Endothelial cell of hepatic sinusoid (primary cell): Measurements from ENCODE around the gene RBP4.
"Not testable (repeated sequence)": the region's sequence is repeated elsewhere in the genome, so short reads cannot be mapped to it uniquely, and the experiment has no call there.

Experiments used
- in situ Hi-C: cut with HindIII; loops from 2 replicates; pipeline ENCODE4 v1.10.0; 2017; ENCODE audit warnings: low sequenced_read_pairs

RBP4 gene

DNA sequence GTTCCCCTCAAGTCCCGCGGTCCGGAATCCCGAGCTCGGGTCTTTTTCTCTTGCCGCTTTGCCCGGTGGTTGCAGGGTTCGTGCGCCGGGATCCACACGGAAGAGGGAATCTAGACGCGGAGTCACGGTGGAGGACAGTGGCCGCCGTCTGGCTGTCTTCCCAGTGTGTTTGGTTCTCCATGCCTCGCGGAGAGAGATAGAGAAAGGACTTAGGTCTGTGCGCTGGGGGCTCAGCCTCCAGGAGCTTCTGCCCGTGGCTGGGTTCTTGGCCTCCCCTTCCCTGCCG is 33.0 kb downstream of the RBP4 start:
- in situ Hi-C loops, result loop anchor here (25.0 kb wide), 1 partner anchor 194 kb away; the partner anchor contains the start of gene LGI1

DNA sequence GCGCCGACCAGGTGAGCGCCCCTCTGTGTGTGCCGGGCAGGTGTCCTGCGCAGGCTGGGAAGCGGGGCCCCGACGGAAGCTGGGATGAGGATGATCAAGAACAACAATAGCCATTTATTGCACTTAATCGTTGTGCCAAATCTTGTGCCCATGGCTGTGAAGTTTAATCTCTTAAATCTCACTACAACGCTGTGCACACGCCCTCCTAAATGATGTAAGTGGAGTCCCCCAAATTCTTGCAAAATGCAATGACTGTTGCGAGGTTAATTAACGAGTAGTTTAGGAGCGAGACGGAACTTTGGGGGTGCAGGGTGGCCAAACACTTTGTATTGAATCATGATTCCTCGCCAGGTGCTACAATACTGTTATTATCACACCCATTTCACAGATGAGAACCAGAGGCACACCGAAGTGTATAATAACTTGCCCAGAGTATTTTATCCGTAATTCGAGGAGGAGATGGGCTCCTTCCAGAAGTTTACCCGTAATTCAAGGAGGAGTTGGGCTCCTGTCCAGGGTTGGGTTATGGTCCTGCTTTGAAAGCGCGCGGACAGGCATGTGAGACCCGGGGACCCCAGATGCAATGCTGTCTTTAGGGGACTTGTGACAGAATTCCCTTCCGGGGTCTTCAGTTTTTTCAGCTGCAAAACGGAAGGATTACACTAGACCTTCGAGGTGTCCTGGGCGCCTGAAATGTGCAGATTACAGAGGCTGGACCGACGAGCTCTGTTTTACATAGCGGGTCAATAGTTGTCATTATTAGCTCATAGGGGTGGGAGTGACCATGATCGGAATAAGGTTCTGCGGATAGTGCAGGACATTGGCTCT is 33.5 kb downstream of the RBP4 start:
- in situ Hi-C loops, result loop anchor here (25.0 kb wide), 1 partner anchor 195 kb away; the partner anchor contains the start of gene LGI1

DNA sequence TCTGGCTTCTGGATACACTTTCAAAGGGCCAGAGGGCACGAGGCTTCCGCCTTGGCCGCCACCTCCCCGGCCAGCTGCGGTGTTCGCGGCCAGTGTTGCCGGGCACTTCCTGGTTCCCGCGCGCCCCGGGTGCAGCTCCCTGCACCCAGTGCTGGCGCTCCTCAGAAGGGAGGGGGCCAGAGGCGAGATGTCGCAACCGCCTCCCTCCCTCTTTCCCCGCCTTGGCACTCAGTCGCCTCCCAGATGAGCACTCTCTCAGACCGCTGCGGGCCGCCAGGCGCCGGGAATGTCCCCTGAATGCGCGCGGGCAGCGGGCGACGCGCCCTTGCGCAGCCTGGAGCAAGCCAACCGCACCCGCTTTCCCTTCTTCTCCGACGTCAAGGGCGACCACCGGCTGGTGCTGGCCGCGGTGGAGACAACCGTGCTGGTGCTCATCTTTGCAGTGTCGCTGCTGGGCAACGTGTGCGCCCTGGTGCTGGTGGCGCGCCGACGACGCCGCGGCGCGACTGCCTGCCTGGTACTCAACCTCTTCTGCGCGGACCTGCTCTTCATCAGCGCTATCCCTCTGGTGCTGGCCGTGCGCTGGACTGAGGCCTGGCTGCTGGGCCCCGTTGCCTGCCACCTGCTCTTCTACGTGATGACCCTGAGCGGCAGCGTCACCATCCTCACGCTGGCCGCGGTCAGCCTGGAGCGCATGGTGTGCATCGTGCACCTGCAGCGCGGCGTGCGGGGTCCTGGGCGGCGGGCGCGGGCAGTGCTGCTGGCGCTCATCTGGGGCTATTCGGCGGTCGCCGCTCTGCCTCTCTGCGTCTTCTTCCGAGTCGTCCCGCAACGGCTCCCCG is 34.4 kb downstream of the RBP4 start, which contains the start of gene FFAR4:
FFAR4 (plus strand) TSS at position 231 of the 842 bp plus-strand sequence; CDS start at position 287, 56 bp downstream.
- in situ Hi-C loops, result loop anchor here (25.0 kb wide), 1 partner anchor 196 kb away; the partner anchor contains the start of gene LGI1

DNA sequence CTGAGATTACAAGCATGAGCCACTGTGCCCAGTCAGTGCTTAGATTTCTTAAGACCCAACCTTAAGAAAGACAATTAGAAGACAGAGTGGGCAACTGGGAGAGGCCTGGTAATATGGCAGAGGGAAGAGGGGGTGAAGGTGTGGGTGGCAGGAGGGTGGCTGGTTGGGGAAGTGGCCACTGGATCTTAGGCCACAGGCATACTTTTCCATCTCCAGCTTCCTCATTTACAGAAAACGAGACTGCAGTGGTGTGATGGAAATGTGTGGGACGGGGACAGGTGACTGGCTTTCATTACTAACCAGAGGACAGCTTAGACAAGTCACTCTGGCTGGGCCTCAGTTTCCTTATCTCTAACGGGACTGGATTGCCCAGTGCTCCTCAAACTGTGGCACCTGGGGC is 35.6 kb downstream of the RBP4 start:
- in situ Hi-C loops, result loop anchor here (25.0 kb wide), 1 partner anchor 197 kb away; the partner anchor contains the start of gene LGI1

DNA sequence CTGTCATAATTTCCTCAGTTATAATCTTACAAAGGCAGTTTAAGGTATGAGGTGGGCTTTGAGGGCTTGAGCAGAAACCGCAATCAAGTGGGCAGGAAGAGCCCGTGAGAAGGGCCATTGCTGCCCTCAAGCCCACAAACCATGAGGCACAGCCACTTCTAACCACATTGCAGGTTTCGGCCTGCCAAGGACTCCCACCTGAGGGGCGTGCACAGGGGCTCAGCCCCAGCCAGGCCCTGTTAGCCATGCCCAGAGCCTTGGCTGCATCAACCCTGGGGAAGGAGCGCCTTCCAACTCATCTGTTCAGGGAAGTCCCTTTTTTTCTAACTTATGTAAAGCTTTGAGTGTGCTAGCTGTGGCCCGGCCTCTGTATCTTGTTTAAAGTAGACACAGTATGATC is 40.5 kb downstream of the RBP4 start:
- in situ Hi-C loops, result loop anchor here (25.0 kb wide), 1 partner anchor 202 kb away; the partner anchor contains the start of gene LGI1

DNA sequence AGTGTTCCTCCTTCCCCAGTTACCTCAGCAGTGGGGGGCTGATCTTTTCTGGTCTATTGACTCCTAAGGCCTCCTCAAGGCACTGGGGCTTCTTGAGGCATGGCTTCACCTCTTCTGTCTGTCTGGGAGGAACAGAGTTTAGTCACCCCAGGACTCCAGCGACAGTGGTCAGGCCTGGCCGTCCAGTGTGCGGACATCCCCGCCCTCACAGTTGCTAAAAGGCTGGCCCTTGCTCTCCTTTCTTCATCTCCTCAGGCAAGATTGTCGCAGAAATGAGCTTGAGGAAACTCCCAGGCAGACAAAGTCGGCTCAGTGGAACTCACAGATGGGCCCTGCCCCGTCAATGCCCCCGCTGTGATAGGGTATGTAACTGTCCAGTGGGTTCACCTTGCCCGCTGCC is 41.5 kb downstream of the RBP4 start:
- in situ Hi-C loops, result loop anchor here (25.0 kb wide), 1 partner anchor 203 kb away; the partner anchor contains the start of gene LGI1

DNA sequence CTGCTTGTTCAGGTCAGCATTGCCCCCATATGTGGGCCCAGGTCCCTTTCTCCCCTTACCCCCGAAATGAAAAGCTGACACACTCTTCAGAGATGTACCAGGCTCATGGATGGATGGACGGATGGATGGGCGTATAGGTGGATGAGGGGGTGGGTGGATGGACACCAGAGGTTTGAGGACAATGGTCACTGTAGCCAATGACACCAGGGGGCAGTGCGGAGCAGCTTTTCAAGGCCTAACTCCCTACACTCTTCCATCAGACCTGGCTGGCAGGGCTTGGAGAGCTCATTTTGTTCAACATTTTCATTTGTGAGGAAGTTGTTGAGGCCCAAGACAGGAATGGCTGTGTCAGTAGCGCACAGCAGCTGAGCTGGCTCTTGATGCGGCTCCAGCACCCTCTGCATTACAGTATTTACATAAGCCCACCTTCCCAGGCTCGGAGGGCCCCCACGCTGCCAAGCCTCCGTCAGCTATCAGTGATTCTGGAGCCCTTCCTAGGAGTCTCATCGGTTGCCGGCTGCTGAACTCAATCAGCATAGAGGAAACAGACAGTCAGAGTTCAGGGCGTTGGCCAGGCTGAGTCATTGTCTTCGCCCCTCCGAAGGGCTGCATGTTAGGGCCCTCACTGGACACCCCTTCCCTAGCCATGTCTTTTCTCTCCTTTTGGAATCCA is 46.1 kb downstream of the RBP4 start:
- in situ Hi-C loops, result loop anchor here (25.0 kb wide), 1 partner anchor 207 kb away; the partner anchor contains the start of gene LGI1

DNA sequence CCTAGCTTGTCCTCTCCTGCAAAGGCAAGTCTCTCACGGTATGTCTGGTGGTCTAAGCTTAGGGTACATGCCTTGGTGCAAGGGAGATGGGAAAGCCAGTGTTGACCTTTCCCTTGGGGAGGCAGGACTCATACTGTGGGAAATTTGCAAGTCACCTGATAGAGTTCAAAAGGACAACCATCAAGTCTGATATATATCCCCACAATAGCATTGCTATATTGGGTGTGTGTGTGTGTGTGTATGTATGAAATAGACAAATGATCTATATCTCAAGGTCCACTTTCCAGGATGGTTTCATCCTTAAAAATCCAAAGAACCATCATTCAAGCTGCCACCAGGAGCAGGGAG is 46.7 kb downstream of the RBP4 start:
- in situ Hi-C loops, result loop anchor here (25.0 kb wide), 1 partner anchor 208 kb away; the partner anchor contains the start of gene LGI1

DNA sequence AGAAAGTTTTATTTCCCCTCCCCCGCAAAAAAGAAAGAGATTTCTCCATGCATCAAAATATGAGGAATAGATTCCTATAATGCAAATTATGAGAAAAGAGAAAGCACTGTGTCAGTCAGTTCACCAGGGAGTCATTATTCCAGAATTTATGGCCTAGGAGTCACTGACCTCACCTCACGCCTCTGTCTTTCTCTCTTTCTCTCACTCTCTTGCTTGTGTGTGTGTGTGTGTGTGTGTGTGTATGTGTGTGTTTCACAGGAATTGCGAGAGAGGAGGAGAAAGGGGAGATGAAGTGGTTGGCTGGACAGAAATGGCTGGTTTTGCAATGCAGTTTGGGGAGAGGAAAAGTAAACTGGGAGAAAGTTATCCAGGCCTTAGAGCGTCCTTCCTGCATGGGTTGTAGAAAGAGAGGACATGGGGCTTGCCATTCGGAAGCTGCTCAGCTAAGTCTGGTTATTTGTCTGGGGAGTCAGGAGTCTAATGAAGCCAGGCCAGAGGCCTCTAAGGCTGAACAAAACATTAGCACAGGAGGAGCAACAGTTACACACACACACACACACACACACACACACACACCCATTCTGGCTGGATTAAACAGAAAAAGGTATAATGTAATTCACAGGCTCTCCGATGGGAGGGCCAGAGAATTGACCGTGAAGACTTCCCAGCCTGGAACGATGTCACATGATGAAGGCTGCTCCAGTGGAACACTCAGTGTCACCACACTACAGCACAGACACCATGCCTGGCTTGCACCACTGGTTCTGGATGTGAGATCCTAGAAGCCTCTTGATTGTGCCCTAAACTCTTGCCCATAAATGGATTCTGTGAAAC is 47.3 kb downstream of the RBP4 start:
- in situ Hi-C loops, result loop anchor here (25.0 kb wide), 1 partner anchor 209 kb away; the partner anchor contains the start of gene LGI1

DNA sequence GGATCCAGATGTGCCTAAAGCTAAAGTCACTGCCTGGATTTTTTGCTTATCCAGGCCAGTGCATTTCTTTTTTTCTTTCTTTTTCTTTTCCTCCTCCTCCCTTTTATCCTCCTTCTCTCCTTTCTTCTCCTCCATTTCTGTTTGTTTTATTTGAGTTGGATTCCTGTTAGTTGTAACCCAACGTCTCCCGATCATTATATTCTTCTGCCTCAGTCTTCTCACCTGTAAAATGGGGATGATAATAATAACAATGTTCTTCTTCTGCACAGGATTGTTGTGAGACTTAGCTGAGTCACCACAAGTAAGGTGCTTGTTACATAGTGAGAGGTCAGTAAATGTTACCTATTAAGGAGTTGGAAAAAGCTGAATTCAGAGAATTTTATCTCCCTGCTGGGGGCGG is 48.3 kb downstream of the RBP4 start:
- in situ Hi-C loops, result loop anchor here (25.0 kb wide), 1 partner anchor 210 kb away; the partner anchor contains the start of gene LGI1

DNA sequence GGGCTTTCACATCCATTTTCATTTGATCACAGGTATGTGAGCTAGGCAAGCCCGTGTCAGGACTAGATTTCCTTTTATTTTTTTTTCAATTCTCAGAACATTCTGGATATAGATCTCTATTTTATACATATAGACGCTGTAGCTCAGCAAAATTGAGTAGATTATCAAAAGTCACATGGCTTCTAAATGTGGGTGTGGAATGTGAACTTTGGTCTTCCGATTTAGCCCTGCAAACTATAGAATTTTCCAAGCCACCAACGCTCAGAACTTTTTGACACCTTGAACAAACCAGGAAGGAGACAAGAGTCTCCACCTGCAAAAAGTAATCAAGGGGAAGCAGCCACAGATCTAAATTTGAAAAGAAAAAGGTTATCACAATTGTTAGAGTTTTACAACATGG is 50.4 kb downstream of the RBP4 start:
- in situ Hi-C loops, result loop anchor here (25.0 kb wide), 1 partner anchor 212 kb away; the partner anchor contains the start of gene LGI1

DNA sequence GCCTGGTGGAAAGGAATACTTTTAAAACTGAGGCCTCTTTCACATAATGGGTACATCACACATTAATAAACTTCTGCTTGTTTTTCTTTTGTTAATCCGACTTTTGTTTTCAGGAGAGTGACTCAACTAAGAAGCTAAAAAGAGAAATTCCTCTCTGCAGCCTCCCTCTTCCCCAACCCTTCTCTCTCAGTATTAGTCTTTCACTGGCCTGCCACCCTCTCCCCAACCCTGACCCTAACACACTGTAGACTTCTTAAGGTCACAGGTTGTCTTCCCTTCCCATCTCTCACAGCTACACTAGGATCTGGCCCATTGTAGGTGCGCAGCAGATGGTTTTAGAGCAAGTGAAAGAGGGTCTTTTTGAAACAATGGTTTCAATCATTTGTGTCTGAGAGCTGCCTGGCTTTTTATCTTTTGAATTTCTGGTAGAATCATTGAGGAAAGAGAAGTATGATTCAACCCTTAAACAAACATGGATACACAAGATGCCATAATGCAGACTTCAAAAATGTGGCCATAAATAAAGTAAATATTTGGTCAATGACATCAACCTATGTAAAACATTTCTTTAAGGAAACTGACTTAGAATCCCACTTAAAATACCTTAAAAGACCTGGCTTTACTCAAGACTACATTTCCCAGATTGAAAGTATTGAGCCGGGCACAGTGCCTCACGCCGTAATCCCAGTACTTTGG is 52.5 kb downstream of the RBP4 start:
- in situ Hi-C loops, result no loop called here

DNA sequence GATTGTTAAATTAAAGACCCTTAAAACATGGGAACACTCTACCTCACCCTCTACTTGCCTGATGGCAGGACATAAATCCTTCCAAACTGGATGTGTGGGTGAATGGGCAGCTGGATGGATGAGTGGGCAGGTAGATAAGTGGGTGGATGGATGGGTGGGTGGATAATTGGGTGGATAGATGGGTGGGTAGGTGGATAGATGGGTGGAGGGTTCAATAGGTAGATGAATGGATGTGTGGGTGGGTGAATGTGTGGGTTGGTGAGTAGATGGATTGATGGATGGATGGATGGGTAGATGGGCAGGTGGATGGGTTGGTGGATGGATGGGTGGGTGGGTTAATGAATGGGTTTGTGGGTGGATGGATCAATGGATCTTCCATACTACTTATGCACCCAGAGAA is 53.5 kb downstream of the RBP4 start:
- in situ Hi-C loops, result no loop called here

DNA sequence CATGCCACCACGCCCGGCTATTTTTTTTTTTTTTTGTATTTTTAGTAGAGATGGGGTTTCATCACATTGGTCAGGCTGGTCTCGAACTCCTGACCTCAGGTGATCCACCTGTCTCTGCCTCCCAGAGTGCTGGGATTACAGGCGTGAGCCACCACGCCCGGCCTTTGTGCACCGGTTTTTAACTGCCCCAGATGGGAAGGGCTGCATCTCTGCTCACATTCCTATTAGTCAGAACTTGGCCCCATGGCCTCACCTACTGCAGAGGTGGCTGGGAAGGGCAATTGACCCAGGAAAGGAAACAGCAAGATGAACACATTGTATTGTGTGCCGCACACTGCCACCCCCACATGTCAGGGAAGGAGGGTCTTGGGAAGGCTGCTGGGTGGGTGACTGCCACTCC is 54.0 kb downstream of the RBP4 start:
- in situ Hi-C loops, result not testable (repeated sequence)

DNA sequence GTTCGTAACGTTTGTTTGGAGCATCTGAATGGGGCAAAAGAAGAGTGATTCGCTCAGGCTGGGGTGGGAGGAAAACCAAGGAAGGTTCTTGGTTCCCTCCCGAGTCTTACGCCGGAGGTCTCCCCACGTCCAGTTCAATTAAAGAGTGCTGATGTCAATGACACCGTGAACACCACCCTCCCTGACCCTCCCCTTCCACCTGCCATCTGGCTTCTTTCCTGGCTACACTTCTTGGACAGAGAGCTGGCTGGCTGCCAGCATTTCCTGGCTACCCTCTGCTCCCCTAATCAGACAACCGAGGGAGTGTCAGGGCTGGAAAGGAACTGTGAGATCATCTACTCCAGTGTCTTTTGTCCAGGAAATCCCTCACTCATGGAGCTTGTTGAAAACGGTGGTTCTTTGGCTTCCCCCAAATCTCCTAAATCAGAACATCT is 58.7 kb downstream of the RBP4 start:
- in situ Hi-C loops, result no loop called here
